ENCODE results near the gene ADGRB3. TPM values are rescaled to one million over a fixed set of nuclear protein-coding genes. Genes with fewer than 3 reads are reported as not detected.

Gene ADGRB3
- total RNA-seq, 1 donor from 2014 or later = 2.4 TPM

- no peaks in the 10 kb centered on the region for H3K36me3 Mint-ChIP-seq (ENCODE audit: low read depth, unreplicated experiment)
- H3K27me3 Mint-ChIP-seq (ENCODE audit: unreplicated experiment) = no peaks in the 10 kb centered on the region
- H3K4me3 Mint-ChIP-seq (ENCODE audit: unreplicated experiment) = no peak overlapping the region
- H3K27ac Mint-ChIP-seq (ENCODE audit: unreplicated experiment) = no peak overlapping the region
- TF ChIP-seq CTCF (IDR thresholded peaks at IDR 0.05; ENCODE audit: unreplicated experiment) = no peak
- no peaks in the 10 kb centered on the region for H3K9me3 Mint-ChIP-seq (ENCODE audit: unreplicated experiment)
- H3K4me1 Mint-ChIP-seq (ENCODE audit: unreplicated experiment) = no peaks in the 10 kb centered on the region
- DNase-seq (ENCODE audit: low spot score) = no peak
Observed at GRCh38 chr6:69265706-69266105, 630.6 kb downstream of the ADGRB3 start.

- Mint-ChIP-seq H3K4me3 (ENCODE audit: unreplicated experiment) (no peak overlapping the region), H3K36me3 (ENCODE audit: low read depth, unreplicated experiment) (no peaks in the 10 kb centered on the region), H3K27me3 (ENCODE audit: unreplicated experiment) (no peaks in the 10 kb centered on the region), H3K4me1 (ENCODE audit: unreplicated experiment) (no peaks in the 10 kb centered on the region), H3K27ac (ENCODE audit: unreplicated experiment) (no peak overlapping the region), H3K9me3 (ENCODE audit: unreplicated experiment) (no peaks in the 10 kb centered on the region)
- no peak for DNase-seq (ENCODE audit: low spot score)
- no peak for TF ChIP-seq CTCF (IDR thresholded peaks at IDR 0.05; ENCODE audit: unreplicated experiment)
Observed at GRCh38 chr6:69276204-69276603, 641.1 kb downstream of the ADGRB3 start.

GRCh38 chr6:69279805-69280204 is 644.7 kb downstream of the ADGRB3 start:
- no peak for TF ChIP-seq CTCF (IDR thresholded peaks at IDR 0.05; ENCODE audit: unreplicated experiment)
- DNase-seq (ENCODE audit: low spot score) = no peak

GRCh38 chr6:69280858-69281257 is 645.8 kb downstream of the ADGRB3 start:
- Mint-ChIP-seq H3K36me3 (ENCODE audit: low read depth, unreplicated experiment) (no peaks in the 10 kb centered on the region), H3K9me3 (ENCODE audit: unreplicated experiment) (no peaks in the 10 kb centered on the region), H3K4me3 (ENCODE audit: unreplicated experiment) (no peak overlapping the region), H3K27ac (ENCODE audit: unreplicated experiment) (no peak overlapping the region), H3K4me1 (ENCODE audit: unreplicated experiment) (no peaks in the 10 kb centered on the region), H3K27me3 (ENCODE audit: unreplicated experiment) (no peaks in the 10 kb centered on the region)
- no peak for TF ChIP-seq CTCF (IDR thresholded peaks at IDR 0.05; ENCODE audit: unreplicated experiment)
- DNase-seq (ENCODE audit: low spot score) = no peak

More at GRCh38 chr6:69279805-69280204, 644.7 kb downstream of the ADGRB3 start:
- no peak overlapping the region for H3K4me3 Mint-ChIP-seq (ENCODE audit: unreplicated experiment)
- no peaks in the 10 kb centered on the region for H3K4me1 Mint-ChIP-seq (ENCODE audit: unreplicated experiment)
- no peaks in the 10 kb centered on the region for H3K36me3 Mint-ChIP-seq (ENCODE audit: low read depth, unreplicated experiment)
- no peaks in the 10 kb centered on the region for H3K9me3 Mint-ChIP-seq (ENCODE audit: unreplicated experiment)
- no peaks in the 10 kb centered on the region for H3K27me3 Mint-ChIP-seq (ENCODE audit: unreplicated experiment)
- no peak overlapping the region for H3K27ac Mint-ChIP-seq (ENCODE audit: unreplicated experiment)

- H3K27ac Mint-ChIP-seq (ENCODE audit: unreplicated experiment) = no peak overlapping the region
- no peak for DNase-seq (ENCODE audit: low spot score)
- no peaks in the 10 kb centered on the region for H3K9me3 Mint-ChIP-seq (ENCODE audit: unreplicated experiment)
- no peak for TF ChIP-seq CTCF (IDR thresholded peaks at IDR 0.05; ENCODE audit: unreplicated experiment)
- no peaks in the 10 kb centered on the region for H3K27me3 Mint-ChIP-seq (ENCODE audit: unreplicated experiment)
- H3K36me3 Mint-ChIP-seq (ENCODE audit: low read depth, unreplicated experiment) = no peaks in the 10 kb centered on the region
- no peak overlapping the region for H3K4me3 Mint-ChIP-seq (ENCODE audit: unreplicated experiment)
- H3K4me1 Mint-ChIP-seq (ENCODE audit: unreplicated experiment) = no peaks in the 10 kb centered on the region
Observed at GRCh38 chr6:69284176-69284730, 649.2 kb downstream of the ADGRB3 start.
